GM20000 (cell line): ENCODE data around the gene DCUN1D2.

Experiments used
- DNase-seq: peaks from one replicate; pipeline ENCODE4 v3.0.0; 2012; ENCODE audit warnings: low spot score
- TF ChIP-seq, protein P1 (sequence below): IDR thresholded peaks from 2 replicates; pipeline ENCODE4 v1.5.1; 2012; ENCODE audit warnings: mild to moderate bottlenecking, control low read depth; ENCODE audit errors: extremely low read depth, missing control alignments

Gene DCUN1D2

DNA sequence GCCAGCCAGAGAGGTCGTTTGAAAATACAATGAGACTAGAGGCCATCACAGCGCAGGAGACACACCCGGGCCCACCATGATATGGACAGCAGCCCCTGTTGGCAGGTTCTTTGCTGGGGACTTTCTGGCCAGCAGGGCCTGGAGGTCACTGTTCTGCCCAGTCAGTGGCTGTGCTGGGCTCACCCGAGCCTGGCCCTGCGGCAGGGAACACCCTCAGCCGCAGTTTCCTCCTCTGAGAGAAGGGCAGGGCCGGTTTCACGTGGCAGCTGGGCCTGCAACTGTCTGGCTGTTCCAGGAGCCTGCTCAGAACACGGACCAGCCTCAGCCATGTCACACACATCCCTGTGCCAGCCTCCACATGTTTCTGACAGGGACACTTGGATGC lies 76.6 kb downstream of the DCUN1D2 start:
- TF ChIP-seq, protein P1, sequence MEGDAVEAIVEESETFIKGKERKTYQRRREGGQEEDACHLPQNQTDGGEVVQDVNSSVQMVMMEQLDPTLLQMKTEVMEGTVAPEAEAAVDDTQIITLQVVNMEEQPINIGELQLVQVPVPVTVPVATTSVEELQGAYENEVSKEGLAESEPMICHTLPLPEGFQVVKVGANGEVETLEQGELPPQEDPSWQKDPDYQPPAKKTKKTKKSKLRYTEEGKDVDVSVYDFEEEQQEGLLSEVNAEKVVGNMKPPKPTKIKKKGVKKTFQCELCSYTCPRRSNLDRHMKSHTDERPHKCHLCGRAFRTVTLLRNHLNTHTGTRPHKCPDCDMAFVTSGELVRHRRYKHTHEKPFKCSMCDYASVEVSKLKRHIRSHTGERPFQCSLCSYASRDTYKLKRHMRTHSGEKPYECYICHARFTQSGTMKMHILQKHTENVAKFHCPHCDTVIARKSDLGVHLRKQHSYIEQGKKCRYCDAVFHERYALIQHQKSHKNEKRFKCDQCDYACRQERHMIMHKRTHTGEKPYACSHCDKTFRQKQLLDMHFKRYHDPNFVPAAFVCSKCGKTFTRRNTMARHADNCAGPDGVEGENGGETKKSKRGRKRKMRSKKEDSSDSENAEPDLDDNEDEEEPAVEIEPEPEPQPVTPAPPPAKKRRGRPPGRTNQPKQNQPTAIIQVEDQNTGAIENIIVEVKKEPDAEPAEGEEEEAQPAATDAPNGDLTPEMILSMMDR: no peak
- DNase-seq: no peak

DNA sequence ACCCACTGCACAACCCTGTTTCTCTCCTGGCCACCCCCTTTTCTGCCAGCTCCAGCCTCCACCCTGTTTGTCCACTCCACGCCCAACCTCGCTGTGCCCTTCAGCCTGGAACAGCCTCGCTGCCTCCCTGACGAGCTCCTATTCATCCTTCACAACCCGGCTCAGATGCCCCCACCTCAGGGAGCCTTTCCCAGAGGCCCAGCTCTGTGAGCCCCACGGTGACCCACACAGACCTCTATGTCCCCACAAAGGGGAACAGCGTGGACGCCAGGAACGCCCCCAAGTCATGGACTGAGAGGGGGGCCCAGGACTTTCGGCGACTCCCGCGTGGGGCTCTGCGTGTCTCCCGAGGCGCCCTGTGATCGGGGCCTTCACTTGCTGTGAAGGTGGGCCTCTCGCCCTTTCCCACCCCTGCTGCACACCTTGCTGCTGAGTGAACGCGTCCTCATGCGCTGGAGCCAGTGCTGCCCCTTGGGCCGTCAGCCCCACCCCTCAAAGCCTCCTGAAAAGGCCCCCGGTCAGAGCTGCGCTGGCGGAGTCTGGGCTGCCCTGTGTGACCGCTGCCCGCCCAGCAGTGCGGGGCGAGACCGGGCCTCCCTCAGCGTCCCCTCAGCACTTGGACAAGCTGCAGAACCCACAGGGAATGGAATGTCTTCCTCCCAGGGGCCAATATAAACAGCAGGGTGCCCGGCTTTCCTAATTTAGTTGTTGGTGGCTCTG lies 77.2 kb downstream of the DCUN1D2 start:
- no peak for DNase-seq
- TF ChIP-seq, protein P1: no peak

DNA sequence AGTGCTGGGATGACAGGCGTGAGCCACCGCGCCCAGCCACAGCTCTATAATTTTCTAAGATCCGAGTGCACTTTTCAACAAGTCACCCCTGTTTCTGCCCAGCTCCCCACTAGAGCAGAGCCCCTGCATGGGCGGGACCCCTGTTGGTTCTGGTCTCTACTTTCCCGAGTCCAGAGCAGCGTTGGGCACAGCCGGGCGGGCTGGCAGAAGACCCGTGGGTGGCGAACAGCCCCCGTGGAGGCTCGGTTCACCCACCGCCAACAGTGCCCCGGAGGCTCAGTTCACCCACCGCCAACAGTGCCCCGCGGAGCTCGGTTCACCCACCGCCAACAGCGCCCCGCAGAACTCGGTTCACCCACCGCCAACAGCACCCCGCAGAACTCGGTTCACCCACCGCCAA lies 78.1 kb downstream of the DCUN1D2 start:
- no peak for DNase-seq
- TF ChIP-seq, protein P1: no peak

DNA sequence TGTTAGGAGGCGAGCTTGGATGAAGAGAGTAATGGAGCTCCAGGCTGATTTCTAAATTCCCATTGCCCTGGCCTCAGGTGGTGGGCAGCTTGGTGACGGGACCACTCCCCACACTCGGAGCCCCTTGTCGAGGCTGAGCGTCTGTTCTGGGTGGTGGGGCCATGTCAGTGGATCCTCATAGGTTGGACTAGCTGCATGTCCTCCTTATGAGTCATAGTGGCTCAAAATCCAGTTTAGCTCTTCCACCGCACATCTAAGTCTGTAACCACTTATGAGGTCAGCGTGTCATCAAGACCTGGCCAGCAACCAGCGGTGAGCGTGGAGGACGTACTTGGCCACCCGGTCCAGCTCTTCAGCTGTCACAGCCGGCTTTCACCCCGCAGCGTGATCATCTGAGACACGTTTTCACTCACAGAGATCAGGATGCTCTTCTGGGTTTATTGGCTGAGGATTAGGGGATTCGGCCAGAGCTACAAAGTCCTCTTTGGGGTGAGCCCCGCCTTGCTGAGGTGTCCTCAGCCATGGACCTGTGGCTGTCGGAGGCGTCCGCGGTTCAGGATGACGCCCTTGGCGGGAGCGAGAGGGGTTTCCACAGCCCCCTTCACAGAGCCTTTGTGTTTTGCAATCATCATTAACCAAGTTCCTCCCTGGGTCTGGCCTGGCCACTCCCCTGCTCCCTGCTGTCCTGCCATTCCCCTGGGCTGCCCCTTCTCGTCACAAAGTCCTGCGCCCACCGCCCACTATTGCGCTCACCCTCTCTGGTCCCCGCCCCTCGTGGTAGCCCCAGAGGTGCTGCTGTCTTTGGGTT lies 79.1 kb downstream of the DCUN1D2 start:
- no peak for DNase-seq
- TF ChIP-seq, protein P1: no peak

DNA sequence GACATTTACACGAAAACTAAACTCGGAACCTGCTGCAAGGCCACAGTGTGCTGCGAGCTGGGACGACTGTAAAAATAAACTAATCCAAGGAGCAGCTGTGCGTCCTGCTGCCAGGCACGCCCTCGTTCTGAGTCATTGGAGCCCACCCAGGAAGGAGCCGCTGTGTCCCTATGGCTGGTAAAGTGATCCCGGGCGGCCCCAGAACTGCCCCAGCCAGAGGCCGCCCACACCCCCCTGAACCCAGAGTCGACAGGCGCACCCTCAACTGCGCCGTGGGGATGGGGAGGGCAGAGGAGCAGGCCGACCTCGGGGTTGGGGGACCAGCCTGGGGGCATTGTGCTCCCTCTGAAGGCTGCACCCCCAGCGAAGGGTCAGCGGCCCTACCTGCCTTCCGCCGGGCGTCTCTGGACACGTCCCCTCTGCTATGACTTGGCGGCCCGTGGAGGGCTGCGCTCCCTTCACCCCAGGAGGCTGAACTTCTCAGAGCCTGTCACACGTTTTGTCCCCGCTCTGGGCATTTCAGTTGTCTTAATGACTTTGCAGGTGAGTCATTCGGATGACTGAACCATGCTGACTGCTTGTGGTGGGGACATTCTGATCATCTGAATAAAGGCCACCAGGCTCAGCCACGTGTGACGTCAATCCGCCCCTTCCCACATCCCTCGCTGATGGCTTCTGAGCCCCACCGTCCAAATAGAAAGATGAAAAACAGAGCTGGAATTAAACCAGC lies 79.9 kb downstream of the DCUN1D2 start:
- DNase-seq: no peak
- TF ChIP-seq, protein P1: no peak

DNA sequence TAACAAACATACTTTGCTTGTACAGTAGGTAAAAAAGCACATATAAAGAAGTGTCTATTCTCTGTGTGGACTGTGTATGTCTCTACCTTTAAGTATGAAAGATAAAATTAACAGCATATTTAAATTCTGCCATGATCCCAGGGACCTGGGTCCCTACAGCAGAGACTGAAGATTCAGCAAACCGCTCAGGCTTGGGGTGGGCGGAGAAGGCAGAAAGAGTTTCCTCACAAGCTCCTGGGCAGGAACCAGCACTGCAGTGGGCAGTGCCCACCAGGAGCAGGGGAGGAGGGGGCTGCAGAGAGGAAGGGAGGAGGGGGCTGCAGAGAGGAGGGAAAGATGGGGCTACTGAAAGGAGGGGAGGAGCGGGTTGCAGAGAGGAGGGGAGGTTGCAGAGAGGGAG lies 81.9 kb downstream of the DCUN1D2 start:
- DNase-seq: no peak
- TF ChIP-seq, protein P1: no peak
